ENCODE data around the gene SPTLC3.

The SPTLC3 gene

DNA sequence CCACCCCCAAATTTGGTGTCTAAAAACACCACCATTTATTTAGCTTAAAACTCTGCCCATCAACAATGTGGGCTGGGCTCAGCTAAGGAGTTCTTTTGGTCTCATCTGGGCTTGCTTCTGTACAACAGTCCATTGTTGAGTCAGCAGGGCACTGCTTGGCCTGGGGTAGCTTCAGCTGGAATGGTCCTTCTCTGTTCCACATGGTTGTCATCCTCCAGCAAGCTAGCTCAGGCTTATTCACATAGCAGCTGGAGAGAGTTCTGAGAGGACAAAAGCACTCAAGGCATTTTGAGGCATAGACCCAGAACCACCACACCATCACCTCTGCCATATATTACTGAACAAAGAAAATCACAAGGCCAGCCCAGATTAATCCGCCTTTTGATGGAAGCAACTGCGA lies 116.7 kb downstream of the SPTLC3 start:
- TF ChIP-seq CTCF (IDR thresholded peaks at IDR 0.05; ENCODE audit: low read depth, low read length, missing control alignments) = no peak
- no peak overlapping the region for H3K4me3 ChIP-seq (ENCODE audit: low read depth, low read length)
- no peak for DNase-seq (ENCODE audit: low read depth)

DNA sequence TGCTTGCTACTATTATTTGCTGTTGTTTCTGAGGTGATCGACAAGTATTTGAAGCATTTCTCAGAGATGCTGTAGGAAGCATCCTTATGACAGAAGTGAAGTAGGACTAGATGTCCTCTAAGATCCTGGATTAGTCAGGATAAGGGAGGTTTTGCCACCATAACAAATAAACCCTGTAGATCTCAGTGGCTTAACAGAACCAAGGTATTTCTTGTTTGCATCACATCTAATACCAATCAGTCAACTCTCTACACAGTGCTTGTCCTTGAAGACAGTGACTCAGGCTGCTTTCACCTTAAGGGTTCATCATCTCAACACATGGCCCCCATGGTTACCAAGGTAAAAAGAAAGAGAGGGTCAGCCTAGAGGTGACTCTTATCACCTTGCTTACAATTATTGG lies 119.4 kb downstream of the SPTLC3 start:
- no peak overlapping the region for H3K4me3 ChIP-seq (ENCODE audit: low read depth, low read length)
- no peak for TF ChIP-seq CTCF (IDR thresholded peaks at IDR 0.05; ENCODE audit: low read depth, low read length, missing control alignments)
- DNase-seq (ENCODE audit: low read depth) = no peak

- H3K4me3 ChIP-seq (ENCODE audit: low read depth, low read length) = no peak overlapping the region
- TF ChIP-seq CTCF (IDR thresholded peaks at IDR 0.05; ENCODE audit: low read depth, low read length, missing control alignments) = no peak
- no peak for DNase-seq (ENCODE audit: low read depth)
These were observed 121.4 kb downstream of the SPTLC3 start for GRCh38 chr20:13130061-13130706.

DNA sequence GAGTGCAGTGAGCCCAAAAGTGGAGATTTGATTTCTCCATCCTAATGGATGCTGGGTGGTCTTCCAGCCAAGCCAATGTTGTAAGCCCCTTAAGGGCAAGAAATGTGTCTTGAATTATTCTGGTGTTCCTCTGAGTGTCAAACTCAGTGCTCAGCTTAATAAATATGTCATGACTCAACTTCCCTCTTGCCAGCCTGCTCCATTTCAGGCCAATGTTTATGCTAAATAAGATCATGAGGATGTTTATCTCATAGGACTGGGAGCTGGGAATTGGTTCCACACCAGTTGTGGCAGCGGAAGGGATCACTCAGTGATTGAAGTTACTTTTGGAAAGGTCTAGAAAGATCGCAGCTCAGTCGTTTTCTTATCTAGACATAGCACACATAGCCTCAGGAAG lies 121.9 kb downstream of the SPTLC3 start:
- DNase-seq (ENCODE audit: low read depth) = no peak
- no peak overlapping the region for H3K4me3 ChIP-seq (ENCODE audit: low read depth, low read length)
- TF ChIP-seq CTCF (IDR thresholded peaks at IDR 0.05; ENCODE audit: low read depth, low read length, missing control alignments) = no peak

DNA sequence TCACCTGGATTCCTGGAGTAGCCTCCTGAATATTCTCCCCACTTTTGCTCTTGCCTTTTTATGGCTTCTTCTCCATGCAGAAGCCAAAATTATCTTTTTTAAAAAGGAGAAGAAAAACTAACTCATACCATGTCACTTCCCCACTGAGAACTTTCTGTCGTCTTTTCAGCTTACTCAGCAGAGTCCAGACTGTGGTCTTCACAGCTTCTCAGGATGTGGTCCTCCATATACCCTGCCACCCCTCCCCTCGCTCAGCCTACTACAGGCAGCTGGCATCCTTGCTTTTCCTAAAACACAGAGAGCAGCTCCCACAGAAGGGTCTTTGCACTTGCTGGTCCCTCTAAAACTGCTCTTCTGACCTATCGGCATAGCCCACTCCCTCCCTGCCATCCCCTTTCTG lies 122.9 kb downstream of the SPTLC3 start:
- no peak for DNase-seq (ENCODE audit: low read depth)
- no peak for TF ChIP-seq CTCF (IDR thresholded peaks at IDR 0.05; ENCODE audit: low read depth, low read length, missing control alignments)
- no peak overlapping the region for H3K4me3 ChIP-seq (ENCODE audit: low read depth, low read length)

- DNase-seq (ENCODE audit: low read depth) = no peak
- H3K4me3 ChIP-seq (ENCODE audit: low read depth, low read length) = no peak overlapping the region
- TF ChIP-seq CTCF (IDR thresholded peaks at IDR 0.05; ENCODE audit: low read depth, low read length, missing control alignments) = no peak
These were observed 130.8 kb downstream of the SPTLC3 start for GRCh38 chr20:13139459-13140150.

- no peak for TF ChIP-seq CTCF (IDR thresholded peaks at IDR 0.05; ENCODE audit: low read depth, low read length, missing control alignments)
- no peak for DNase-seq (ENCODE audit: low read depth)
- no peak overlapping the region for H3K4me3 ChIP-seq (ENCODE audit: low read depth, low read length)
These were observed 131.4 kb downstream of the SPTLC3 start for GRCh38 chr20:13140201-13140600.

All from GM12864 (cell line).